Loucy (cell line): ENCODE results near the gene CETN1.

Experiments used
- H2AFZ ChIP-seq: fragments of 200-600 bp; sonication (generic); 2 replicates; pipeline ENCODE4 v1.6.0; 2016; ENCODE audit warnings: antibody characterized with exemption, mild to moderate bottlenecking, low read length, moderate library complexity
- H3F3A ChIP-seq: fragments of 200-600 bp; 2 replicates; pipeline ENCODE4 v1.6.0; 2016; ENCODE audit warnings: antibody characterized with exemption, low read depth, mild to moderate bottlenecking
- H3K27me3 ChIP-seq: fragments of 200-600 bp; sonication (generic); 2 replicates; pipeline ENCODE4 v1.6.1; 2014; ENCODE audit warnings: low read length, mild to moderate bottlenecking; ENCODE audit not compliant: insufficient read depth, poor library complexity, severe bottlenecking
- H3K36me3 ChIP-seq: fragments of 200-600 bp; sonication (generic); 2 replicates; pipeline ENCODE4 v1.6.1; 2016; ENCODE audit warnings: low read length; ENCODE audit not compliant: insufficient read depth
- H3K4me1 ChIP-seq: fragments of 200-600 bp; sonication (generic); 2 replicates; pipeline ENCODE4 v1.5.1; 2014; ENCODE audit warnings: low read length, mild to moderate bottlenecking; ENCODE audit not compliant: insufficient read depth, poor library complexity, severe bottlenecking
- H3K4me2 ChIP-seq: fragments of 200-600 bp; sonication (generic); 2 replicates; pipeline ENCODE4 v1.6.0; 2014; ENCODE audit warnings: antibody characterized with exemption, low read length, low read depth, mild to moderate bottlenecking; ENCODE audit not compliant: poor library complexity, severe bottlenecking
- H3K4me3 ChIP-seq: fragments of 200-600 bp; sonication (generic); 2 replicates; pipeline ENCODE4 v1.5.1; 2014; ENCODE audit warnings: low read length, mild to moderate bottlenecking, mixed read lengths; ENCODE audit not compliant: poor library complexity, severe bottlenecking
- H3K79me2 ChIP-seq: fragments of 200-600 bp; sonication (generic); 2 replicates; pipeline ENCODE4 v1.6.1; 2014; ENCODE audit warnings: low read length; ENCODE audit not compliant: insufficient read depth
- H3K9ac ChIP-seq: fragments of 200-600 bp; sonication (generic); 2 replicates; pipeline ENCODE4 v1.6.0; 2014; ENCODE audit warnings: mild to moderate bottlenecking, low read depth, low read length, moderate library complexity; ENCODE audit not compliant: poor library complexity, severe bottlenecking
- H3K9me2 ChIP-seq: fragments of 200-600 bp; sonication (generic); replicated peaks from 2 replicates; pipeline ENCODE4 v1.6.1; 2016; ENCODE audit warnings: low read depth, low read length, mixed read lengths
- H3K9me3 ChIP-seq: fragments of 200-600 bp; sonication (generic); 2 replicates; pipeline ENCODE4 v1.6.1; 2014; ENCODE audit warnings: mild to moderate bottlenecking, antibody characterized with exemption, low read length, low read depth; ENCODE audit not compliant: insufficient read depth
- H4K20me1 ChIP-seq: fragments of 200-600 bp; sonication (generic); 2 replicates; pipeline ENCODE4 v1.6.0; 2014; ENCODE audit warnings: antibody characterized with exemption, low read length, mild to moderate bottlenecking; ENCODE audit not compliant: insufficient read depth, poor library complexity, severe bottlenecking
- CTCF ChIP-seq: fragments of 200-600 bp; sonication (generic); conservative IDR thresholded peaks from 2 replicates; pipeline ENCODE4 v1.5.1; 2014; ENCODE audit warnings: mild to moderate bottlenecking, antibody characterized with exemption, low read length
- EZH2phosphoT487 ChIP-seq: fragments of 200-600 bp; IDR thresholded peaks from 2 replicates; pipeline ENCODE4 v1.6.1; 2018; ENCODE audit warnings: antibody characterized with exemption, mild to moderate bottlenecking, moderate library complexity, borderline replicate concordance

Gene CETN1

GRCh38 chr18:576924-577323, 3.3 kb upstream of the CETN1 start:
- H3K4me1 ChIP-seq: no peaks in the 10 kb centered on the region
- no peaks in the 10 kb centered on the region for H4K20me1 ChIP-seq
- TF ChIP-seq EZH2phosphoT487 (no peak), CTCF (no peak)
- no peaks in the 10 kb centered on the region for H3K27me3 ChIP-seq
- H3K9me2 ChIP-seq: no peaks in the 10 kb centered on the region
- no peaks in the 10 kb centered on the region for H3K79me2 ChIP-seq
- no peak overlapping the region for H3K4me3 ChIP-seq
- H3K9me3 ChIP-seq: peaks cover 2% of the 10 kb centered on the region; the same call in 1 of the 2 replicates
- H3F3A ChIP-seq: no peaks in the 10 kb centered on the region
- no peaks in the 10 kb centered on the region for H3K36me3 ChIP-seq
- H3K4me2 ChIP-seq: no peak overlapping the region
- no peak overlapping the region for H2AFZ ChIP-seq
- H3K9ac ChIP-seq: no peak overlapping the region

GRCh38 chr18:577643-578375, 2.4 kb upstream of the CETN1 start:
- no peak overlapping the region for H2AFZ ChIP-seq
- TF ChIP-seq CTCF: no peak
- TF ChIP-seq EZH2phosphoT487: no peak
- H3K4me3 ChIP-seq: no peak overlapping the region
- no peaks in the 10 kb centered on the region for H3K36me3 ChIP-seq
- no peaks in the 10 kb centered on the region for H3F3A ChIP-seq
- H4K20me1 ChIP-seq: no peaks in the 10 kb centered on the region
- no peak overlapping the region for H3K4me2 ChIP-seq
- H3K79me2 ChIP-seq: no peaks in the 10 kb centered on the region
- H3K9ac ChIP-seq: no peak overlapping the region
- no peaks in the 10 kb centered on the region for H3K27me3 ChIP-seq
- H3K9me2 ChIP-seq: no peaks in the 10 kb centered on the region
- H3K4me1 ChIP-seq: no peaks in the 10 kb centered on the region
- peaks cover 2% of the 10 kb centered on the region; the same call in 1 of the 2 replicates for H3K9me3 ChIP-seq

GRCh38 chr18:579238-579637, 942 bp upstream of the CETN1 start:
- H2AFZ ChIP-seq: no peak overlapping the region
- no peaks in the 10 kb centered on the region for H4K20me1 ChIP-seq
- no peaks in the 10 kb centered on the region for H3K79me2 ChIP-seq
- H3K9me2 ChIP-seq: no peaks in the 10 kb centered on the region
- H3K4me2 ChIP-seq: no peak overlapping the region
- H3F3A ChIP-seq: no peaks in the 10 kb centered on the region
- no peak overlapping the region for H3K9ac ChIP-seq
- no peaks in the 10 kb centered on the region for H3K36me3 ChIP-seq
- H3K4me1 ChIP-seq: no peaks in the 10 kb centered on the region
- no peak overlapping the region for H3K4me3 ChIP-seq
- peaks cover 6% of the 10 kb centered on the region; the same call in 1 of the 2 replicates for H3K9me3 ChIP-seq
- TF ChIP-seq EZH2phosphoT487: no peak
- no peak for TF ChIP-seq CTCF
- H3K27me3 ChIP-seq: no peaks in the 10 kb centered on the region
